BLaER1 treated with 17β-estradiol and CSF1 and Interleukin-3, amounts not matched to agents 10 nM and 100 nM (cell line): ENCODE results near the gene HS6ST1.
"Not testable (repeated sequence)": the region's sequence is repeated elsewhere in the genome, so short reads cannot be mapped to it uniquely, and the experiment has no call there.

Experiments used
- H3K27ac ChIP-seq, 11 experiments: shearing (Covaris generic); formaldehyde crosslinking; 2 replicates each; pipeline ENCODE4 v1.8.1; 2022
- H3K27me3 ChIP-seq, 11 experiments: shearing (Covaris generic); formaldehyde crosslinking; 2 replicates each; pipeline ENCODE4 v1.8.1; 2022
- H3K36me3 ChIP-seq, 11 experiments: shearing (Covaris generic); formaldehyde crosslinking; 2 replicates each; pipeline ENCODE4 v1.8.1; 2022
- H3K4me1 ChIP-seq, 10 experiments: shearing (Covaris generic); formaldehyde crosslinking; 2 replicates each; pipeline ENCODE4 v1.8.1; 2022
- H3K4me2 ChIP-seq, 11 experiments: shearing (Covaris generic); formaldehyde crosslinking; 2 replicates each; pipeline ENCODE4 v1.8.1; 2022
- H3K4me3 ChIP-seq, 10 experiments: shearing (Covaris generic); formaldehyde crosslinking; 2 replicates each; pipeline ENCODE4 v1.8.1; 2022
- H3K9ac ChIP-seq, 11 experiments: shearing (Covaris generic); formaldehyde crosslinking; 2 replicates each; pipeline ENCODE4 v1.8.1; 2022
- H3K9me3 ChIP-seq, 11 experiments: shearing (Covaris generic); formaldehyde crosslinking; replicated peaks in 1 of 11; 2 replicates each; pipeline ENCODE4 v1.8.1; 2022
- H4K20me1 ChIP-seq, 11 experiments: shearing (Covaris generic); formaldehyde crosslinking; 2 replicates each; pipeline ENCODE4 v1.8.1; 2022
- Cebpa-rat ChIP-seq, 11 experiments: shearing (Covaris generic); IDR thresholded peaks; 2 replicates each; pipeline ENCODE4 v1.8.1; 2022

The HS6ST1 gene

DNA sequence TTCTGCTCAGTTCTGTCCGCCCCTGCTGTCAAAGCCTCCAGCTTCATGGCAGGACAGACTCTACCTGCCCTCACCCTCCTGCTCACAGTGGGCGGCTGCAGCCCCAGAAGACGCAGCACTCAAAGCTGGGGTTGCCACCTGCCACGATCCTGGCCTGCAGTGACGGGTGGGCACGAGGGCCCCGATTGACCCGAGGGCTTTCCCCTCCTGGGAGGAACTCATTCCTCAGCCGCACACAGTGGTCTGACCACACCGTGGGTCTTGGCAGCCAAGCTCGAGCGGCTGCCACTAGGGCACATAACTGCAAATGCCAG lies 47.1 kb downstream of the HS6ST1 start:
- no peak overlapping the region for H3K4me3 ChIP-seq
- H3K9me3 ChIP-seq = peaks cover 21 to 30% (median 27%) of the 10 kb centered on the region in 11 experiments
- peaks cover 23 to 42% (median 38%) of the 10 kb centered on the region in 11 experiments; a peak in 21 of 22 replicates for H3K36me3 ChIP-seq
- H3K27me3 ChIP-seq = no peaks in the 10 kb centered on the region
- no peak overlapping the region for H3K27ac ChIP-seq
- peaks cover 0 to 54% (median 25%) of the 10 kb centered on the region in 11 experiments; a peak in 14 of 22 replicates for H4K20me1 ChIP-seq
- peak overlapping the region in 7 of 11 experiments; percentile 13 to 55 (median 37); a peak in 13 of 22 replicates for H3K4me2 ChIP-seq
- H3K4me1 ChIP-seq = peaks cover 0 to 42% (median 30%) of the 10 kb centered on the region in 10 experiments; a peak in 16 of 20 replicates
- no peak for TF ChIP-seq Cebpa-rat (IDR thresholded peaks at IDR 0.05)
- H3K9ac ChIP-seq = no peak overlapping the region

DNA sequence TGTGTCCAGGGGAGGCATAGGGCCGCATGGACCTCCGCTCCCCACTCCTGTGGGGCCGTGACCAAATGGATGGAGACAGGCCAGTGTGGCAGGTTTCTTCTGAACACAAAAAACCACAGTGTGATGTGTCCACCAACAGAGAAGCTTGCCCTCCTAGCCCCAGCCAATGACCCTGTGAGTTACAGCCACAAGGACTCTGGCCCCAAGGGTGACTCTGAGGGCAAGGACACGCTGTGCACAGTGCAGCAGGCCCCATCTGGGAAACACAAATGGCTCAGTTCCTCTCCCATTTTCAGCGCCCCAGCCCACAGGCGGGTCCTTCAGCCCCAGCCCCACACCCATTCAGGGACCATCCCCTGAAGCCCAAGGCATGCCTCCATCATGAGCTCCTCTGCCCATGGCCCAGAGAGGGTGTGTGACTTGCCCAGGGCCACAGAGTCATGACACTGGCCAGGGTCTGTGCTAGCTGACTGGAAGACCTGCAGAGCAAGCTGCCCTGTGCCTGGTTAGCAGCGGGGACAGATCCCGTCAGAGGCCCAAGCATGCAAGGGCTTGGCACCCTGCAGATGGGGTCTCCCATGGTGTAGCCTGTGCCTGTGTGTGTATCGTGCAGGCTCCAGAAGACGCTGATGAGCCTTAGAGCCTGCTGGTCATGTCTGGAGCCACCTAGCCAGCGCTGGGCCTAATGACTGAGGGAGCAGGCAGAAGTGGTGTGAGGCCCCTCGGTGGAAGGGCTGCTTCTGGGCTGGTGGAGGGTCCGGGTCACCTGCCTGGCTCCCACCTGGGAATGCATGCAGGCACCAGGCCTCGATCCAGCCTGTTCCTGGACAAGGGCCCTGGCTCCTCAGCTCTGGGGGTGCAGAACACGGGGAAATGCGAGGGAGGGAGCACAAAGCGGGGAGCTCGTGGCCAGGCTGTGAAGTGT lies 47.7 kb downstream of the HS6ST1 start:
- Histone ChIP-seq H3K36me3 (peaks cover 22 to 36% (median 32%) of the 10 kb centered on the region in 11 experiments; a peak in 21 of 22 replicates), H3K4me2 (peak overlapping the region in 6 of 11 experiments; percentile 13 to 55 (median 38); a peak in 11 of 22 replicates), H4K20me1 (peaks cover 0 to 50% (median 25%) of the 10 kb centered on the region in 11 experiments; a peak in 14 of 22 replicates), H3K9me3 (peaks cover 21 to 24% (median 23%) of the 10 kb centered on the region in 11 experiments), H3K9ac (0 out of 22 replicates have a peak overlapping the region, but pooled peaks of 1 of the 11 experiments have one; percentile 13), H3K27me3 (no peaks in the 10 kb centered on the region), H3K4me3 (no peak overlapping the region), H3K27ac (no peak overlapping the region), H3K4me1 (peaks cover 0 to 45% (median 36%) of the 10 kb centered on the region in 10 experiments; a peak in 16 of 20 replicates)
- TF ChIP-seq Cebpa-rat (IDR thresholded peaks at IDR 0.05) = no peak

DNA sequence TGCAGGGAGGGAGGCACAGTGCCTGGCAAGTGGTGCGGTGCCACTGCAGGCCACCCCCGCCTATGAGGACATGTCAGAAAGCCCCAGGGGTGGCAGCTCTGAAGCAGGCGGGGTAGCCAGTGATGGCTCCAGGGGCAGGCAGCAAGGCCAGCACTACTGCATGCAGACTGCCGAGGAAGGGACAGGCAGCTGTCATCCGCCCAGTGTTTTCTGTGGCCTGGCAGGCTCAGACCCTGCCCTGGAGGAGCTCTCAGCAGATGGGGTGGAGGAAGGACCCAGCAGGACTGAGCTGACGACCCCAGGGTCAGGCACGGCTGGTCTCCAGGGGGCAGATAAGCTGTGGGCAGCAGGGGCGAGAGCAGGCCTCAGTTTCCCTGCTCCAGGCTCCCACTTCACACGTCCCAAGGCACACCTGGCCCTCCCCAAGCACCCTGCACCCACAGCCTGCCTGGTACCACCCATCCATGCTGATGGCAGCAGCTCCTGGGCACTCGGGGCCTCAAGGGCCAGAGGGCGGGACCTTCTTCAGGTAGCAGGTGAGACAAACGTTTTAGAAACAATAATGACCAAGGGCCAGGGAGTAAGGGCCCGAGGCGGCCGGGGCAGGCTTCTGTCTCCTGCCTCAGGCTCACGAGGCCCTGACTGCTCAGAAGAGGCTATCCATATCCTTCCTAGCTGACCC lies 48.5 kb downstream of the HS6ST1 start:
- Histone ChIP-seq H3K9ac (0 out of 22 replicates have a peak overlapping the region, but pooled peaks of 1 of the 11 experiments have one; percentile 13), H4K20me1 (peaks cover 0 to 50% (median 25%) of the 10 kb centered on the region in 11 experiments; a peak in 14 of 22 replicates), H3K9me3 (peaks cover 14 to 17% (median 15%) of the 10 kb centered on the region in 11 experiments), H3K4me3 (no peak overlapping the region), H3K27ac (no peak overlapping the region), H3K36me3 (peaks cover 14 to 28% (median 24%) of the 10 kb centered on the region in 11 experiments; a peak in 21 of 22 replicates), H3K4me1 (peaks cover 0 to 52% (median 43%) of the 10 kb centered on the region in 10 experiments; a peak in 17 of 20 replicates), H3K27me3 (no peaks in the 10 kb centered on the region), H3K4me2 (peak overlapping the region in 3 of 11 experiments; percentile 30 to 51 (median 41); a peak in 3 of 22 replicates)
- TF ChIP-seq Cebpa-rat (IDR thresholded peaks at IDR 0.05) = no peak

DNA sequence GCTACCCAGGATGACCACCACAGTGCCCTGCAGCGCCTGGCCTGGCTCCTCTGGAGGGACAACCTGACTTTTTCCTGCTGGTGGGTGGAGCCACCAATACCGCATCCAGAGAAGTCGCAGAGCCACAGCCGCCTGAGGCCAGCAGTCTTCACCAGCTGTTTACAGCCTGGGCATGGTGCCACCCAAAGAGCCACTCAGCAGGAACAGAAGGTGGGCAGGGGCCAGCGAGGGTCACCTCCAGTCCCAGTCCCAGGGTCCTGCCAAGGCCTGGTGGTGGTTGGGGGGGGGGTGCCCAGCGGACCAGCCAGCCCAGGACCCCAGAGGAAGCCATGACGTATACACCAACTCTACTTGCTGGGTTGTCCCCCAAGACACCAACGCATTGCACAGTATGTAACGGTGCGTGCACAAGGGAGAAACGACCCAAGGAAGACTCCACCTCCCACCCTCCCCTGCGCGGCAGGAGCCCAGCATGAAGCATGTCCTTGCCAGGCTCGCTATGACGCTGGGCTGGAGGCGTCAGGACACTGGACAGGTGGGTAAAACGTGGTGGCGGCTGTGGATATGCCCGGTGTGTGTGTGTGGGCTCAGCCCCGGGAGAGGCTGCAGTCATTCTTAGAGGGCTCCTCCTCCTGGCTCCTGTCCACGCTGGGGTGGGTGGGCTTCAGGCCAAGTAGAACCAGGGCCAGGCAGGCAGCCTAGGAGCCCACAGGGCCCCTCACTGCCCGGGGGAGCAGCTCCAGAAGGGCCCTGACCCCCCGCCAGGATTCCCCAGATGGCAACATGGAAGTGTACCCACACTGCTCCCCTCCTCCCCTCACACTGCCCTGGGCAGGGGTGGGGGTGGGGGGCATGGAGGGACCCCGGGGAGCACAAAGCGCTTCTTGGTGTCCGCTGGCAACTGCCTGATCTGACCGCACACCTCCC lies 49.3 kb downstream of the HS6ST1 start:
- H3K27me3 ChIP-seq = no peaks in the 10 kb centered on the region
- peaks cover 6 to 9% (median 7%) of the 10 kb centered on the region in 11 experiments for H3K9me3 ChIP-seq
- H4K20me1 ChIP-seq = peaks cover 0 to 53% (median 25%) of the 10 kb centered on the region in 11 experiments; a peak in 14 of 22 replicates
- H3K4me3 ChIP-seq = no peak overlapping the region
- H3K4me1 ChIP-seq = peaks cover 0 to 57% (median 47%) of the 10 kb centered on the region in 10 experiments; a peak in 17 of 20 replicates
- no peak overlapping the region for H3K27ac ChIP-seq
- no peak overlapping the region for H3K9ac ChIP-seq
- H3K4me2 ChIP-seq = no peak overlapping the region
- no peak for TF ChIP-seq Cebpa-rat (IDR thresholded peaks at IDR 0.05)
- peaks cover 6 to 20% (median 16%) of the 10 kb centered on the region in 11 experiments; a peak in 18 of 22 replicates for H3K36me3 ChIP-seq

DNA sequence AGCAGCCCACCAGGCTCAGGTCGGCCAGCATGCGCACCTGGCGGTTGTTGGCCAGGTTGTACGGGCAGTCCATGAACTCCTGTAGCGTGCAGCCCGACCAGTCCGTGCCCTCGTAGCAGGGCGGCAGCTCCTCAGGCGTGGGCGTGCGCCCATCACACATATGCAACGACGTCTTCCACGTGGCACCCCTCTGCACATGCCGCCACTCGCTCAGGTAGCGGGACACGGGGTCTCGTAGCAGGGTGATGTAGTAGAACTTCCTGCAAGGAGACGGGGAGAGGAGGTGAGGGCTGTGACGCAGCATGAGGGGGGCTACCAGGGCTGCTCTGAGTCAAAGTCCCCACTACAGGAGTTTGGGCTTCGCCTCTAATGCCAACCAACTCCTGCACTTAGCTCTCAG lies 50.1 kb downstream of the HS6ST1 start:
- not testable (repeated sequence) for H3K9me3 ChIP-seq, H3K9ac ChIP-seq, H3K27ac ChIP-seq, H3K4me2 ChIP-seq, H3K4me3 ChIP-seq, H3K27me3 ChIP-seq
- Histone ChIP-seq H3K4me1 (peaks cover 0 to 64% (median 47%) of the 10 kb centered on the region in 10 experiments; a peak in 17 of 20 replicates), H3K36me3 (peaks cover 0 to 17% (median 9%) of the 10 kb centered on the region in 11 experiments; a peak in 9 of 22 replicates), H4K20me1 (peaks cover 0 to 53% (median 25%) of the 10 kb centered on the region in 11 experiments; a peak in 14 of 22 replicates)

DNA sequence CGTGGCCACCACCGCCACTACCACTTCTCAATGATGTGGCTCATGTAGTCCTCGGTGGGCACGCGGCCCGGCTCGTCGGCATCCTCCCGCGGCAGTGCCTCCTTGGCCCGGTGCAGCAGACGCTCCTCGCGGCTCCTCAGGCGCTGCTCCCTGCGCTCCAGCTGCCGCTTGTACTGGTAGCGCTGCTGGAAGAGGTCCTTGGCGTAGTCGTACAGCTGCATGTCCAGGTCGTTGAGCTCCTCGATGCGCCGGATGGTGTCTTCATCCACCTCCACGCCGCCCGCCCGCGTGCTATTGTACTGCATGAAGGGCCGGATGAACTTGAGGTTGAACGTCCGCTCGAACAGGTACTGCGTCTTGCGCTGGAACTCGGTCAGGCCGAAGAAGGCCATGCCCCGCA lies 50.5 kb downstream of the HS6ST1 start:
- H3K9me3 ChIP-seq, H3K27ac ChIP-seq, H3K4me3 ChIP-seq, H3K4me2 ChIP-seq, H3K27me3 ChIP-seq, H3K9ac ChIP-seq: not testable (repeated sequence)
- peaks cover 0 to 64% (median 47%) of the 10 kb centered on the region in 10 experiments; a peak in 17 of 20 replicates for H3K4me1 ChIP-seq
- H4K20me1 ChIP-seq = peaks cover 0 to 48% (median 25%) of the 10 kb centered on the region in 11 experiments; a peak in 14 of 22 replicates
- H3K36me3 ChIP-seq = peaks cover 0 to 13% (median 5%) of the 10 kb centered on the region in 11 experiments; a peak in 6 of 22 replicates

DNA sequence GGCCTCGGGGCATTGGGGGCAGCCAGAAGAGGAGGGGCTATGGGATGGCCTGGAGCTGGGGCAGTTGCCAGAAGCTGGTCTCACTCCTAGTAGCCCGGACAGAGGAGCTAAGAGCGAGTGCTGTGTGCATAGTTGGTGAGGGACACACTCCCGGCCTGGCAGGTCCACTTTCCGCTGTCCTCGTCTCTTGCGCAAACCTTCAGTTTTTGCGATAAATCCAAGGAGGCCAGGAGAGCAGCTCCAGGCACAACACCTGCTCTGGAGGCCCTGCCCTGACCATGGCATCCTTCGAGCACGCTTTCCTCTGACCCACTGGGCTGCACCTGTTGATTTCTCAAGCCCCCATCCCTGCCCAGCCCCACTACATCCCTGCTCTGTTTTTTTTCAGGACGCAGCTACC lies 51.0 kb downstream of the HS6ST1 start:
- H3K4me1 ChIP-seq = peaks cover 0 to 62% (median 46%) of the 10 kb centered on the region in 10 experiments; a peak in 17 of 20 replicates
- H3K27ac ChIP-seq = not testable (repeated sequence)

DNA sequence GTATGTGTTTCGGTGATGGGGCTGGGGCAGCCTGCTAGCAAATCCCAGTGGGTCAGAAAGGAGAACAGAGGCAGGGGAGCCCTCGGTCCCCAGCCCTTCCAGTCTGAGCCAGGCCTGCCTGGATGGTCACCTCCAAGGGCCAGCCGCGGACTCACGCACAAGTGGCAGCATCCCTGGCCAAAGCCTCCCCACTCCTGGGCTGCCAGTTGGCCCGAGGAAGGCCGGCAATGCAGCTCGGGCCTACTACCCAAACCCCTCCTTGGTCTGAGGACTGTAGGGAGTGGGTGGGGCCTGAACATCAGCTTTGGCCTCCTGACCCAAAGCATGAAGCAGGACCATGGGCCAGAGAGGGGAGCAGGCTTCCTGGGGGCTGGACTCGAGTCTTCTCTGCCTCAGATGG lies 51.5 kb downstream of the HS6ST1 start:
- Histone ChIP-seq H3K4me1 (peaks cover 0 to 57% (median 41%) of the 10 kb centered on the region in 10 experiments; a peak in 17 of 20 replicates), H3K36me3 (peaks cover 0 to 13% (median 0%) of the 10 kb centered on the region in 11 experiments; a peak in 4 of 22 replicates), H4K20me1 (peaks cover 0 to 38% (median 22%) of the 10 kb centered on the region in 11 experiments; a peak in 13 of 22 replicates)
- H3K27ac ChIP-seq, H3K4me3 ChIP-seq, H3K27me3 ChIP-seq, H3K9me3 ChIP-seq, H3K4me2 ChIP-seq, H3K9ac ChIP-seq: not testable (repeated sequence)

More for the DNA sequence above, 51.0 kb downstream of the HS6ST1 start:
- not testable (repeated sequence) for H3K27me3 ChIP-seq, H3K9me3 ChIP-seq, H3K4me3 ChIP-seq, H3K9ac ChIP-seq, H3K4me2 ChIP-seq
- Histone ChIP-seq H3K36me3 (peaks cover 0 to 13% (median 0%) of the 10 kb centered on the region in 11 experiments; a peak in 6 of 22 replicates), H4K20me1 (peaks cover 0 to 43% (median 24%) of the 10 kb centered on the region in 11 experiments; a peak in 13 of 22 replicates)

DNA sequence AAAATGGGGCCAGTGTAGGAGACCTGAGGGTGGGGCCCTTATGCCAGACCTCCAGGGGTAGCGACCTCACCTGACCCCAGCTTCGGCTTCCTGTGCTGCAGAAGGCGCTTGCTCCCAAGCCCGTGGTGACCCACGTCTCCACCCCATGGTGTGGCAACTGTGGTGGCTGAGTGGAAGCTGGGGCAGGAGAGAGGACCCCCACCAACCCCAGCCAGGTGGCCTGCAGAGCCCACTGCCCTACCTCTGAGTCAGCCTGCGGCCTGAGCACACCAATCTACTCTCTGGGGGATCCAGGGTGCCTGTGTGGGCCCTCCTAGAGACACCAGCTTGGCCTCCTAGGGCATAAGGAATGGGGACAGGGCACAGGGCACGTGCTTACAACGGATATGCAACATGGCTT lies 52.2 kb downstream of the HS6ST1 start:
- peaks cover 0 to 31% (median 15%) of the 10 kb centered on the region in 11 experiments; a peak in 13 of 22 replicates for H4K20me1 ChIP-seq
- peaks cover 0 to 13% (median 0%) of the 10 kb centered on the region in 11 experiments; a peak in 4 of 22 replicates for H3K36me3 ChIP-seq
- peak overlapping the region in 8 of 11 experiments; percentile 28 to 69 (median 51); a peak in 13 of 22 replicates for H3K4me2 ChIP-seq
- not testable (repeated sequence) for H3K27me3 ChIP-seq, H3K9me3 ChIP-seq, H3K27ac ChIP-seq, H3K9ac ChIP-seq, H3K4me3 ChIP-seq
- H3K4me1 ChIP-seq = peaks cover 0 to 50% (median 34%) of the 10 kb centered on the region in 10 experiments; a peak in 17 of 20 replicates

DNA sequence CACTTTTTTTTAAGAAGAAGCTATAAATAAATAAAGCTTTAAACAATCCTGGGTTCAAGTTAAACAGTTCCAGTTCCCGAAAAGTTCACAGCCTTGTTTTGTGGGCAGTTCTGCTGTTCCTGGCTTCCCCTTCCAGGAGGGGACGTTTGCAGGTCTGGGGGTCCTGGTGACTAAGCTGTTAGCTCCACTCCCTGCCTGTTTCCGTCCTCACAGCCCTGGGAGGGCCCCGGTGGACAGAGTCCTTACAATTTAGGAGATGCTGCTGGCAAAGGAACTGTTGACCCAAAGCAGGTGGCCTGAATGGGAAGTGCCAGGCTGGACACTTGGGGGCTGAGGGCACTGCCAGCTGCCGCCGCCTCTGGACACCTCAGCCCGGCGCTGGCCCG lies 53.1 kb downstream of the HS6ST1 start:
- not testable (repeated sequence) for H3K27ac ChIP-seq, H3K9me3 ChIP-seq, H3K27me3 ChIP-seq, H3K4me3 ChIP-seq
- Histone ChIP-seq H3K4me2 (peak overlapping the region in 7 of 11 experiments; percentile 41 to 69 (median 61); a peak in 12 of 22 replicates), H4K20me1 (peaks cover 0 to 22% (median 6%) of the 10 kb centered on the region in 11 experiments; a peak in 9 of 22 replicates), H3K36me3 (peaks cover 0 to 13% (median 0%) of the 10 kb centered on the region in 11 experiments; a peak in 4 of 22 replicates), H3K9ac (0 out of 22 replicates have a peak overlapping the region, but pooled peaks of 1 of the 11 experiments have one; percentile 22), H3K4me1 (peaks cover 0 to 41% (median 25%) of the 10 kb centered on the region in 10 experiments; a peak in 17 of 20 replicates)
